NCI-H187 treated with DMSO at 0.1 percent for 48 hours (cell line): ENCODE data around the gene MYBBP1A.

ENCODE experiments used
- DNase-seq: peaks from one replicate; lab custom pipeline; 2025; lab: John Stamatoyannopoulos, UW

Gene MYBBP1A

GRCh38 chr17:4499431-4500190, 55.6 kb downstream of the MYBBP1A start:
- no peak for DNase-seq

- DNase-seq, result no peak
Measured at GRCh38 chr17:4498461-4499397, 56.5 kb downstream of the MYBBP1A start, which contains the start of gene SPNS2. TSS of gene SPNS2 (plus strand) at chr17:4498881. CDS start at chr17:4499048, 167 bp downstream.

GRCh38 chr17:4497101-4497824, 57.9 kb downstream of the MYBBP1A start:
- DNase-seq, result no peak

GRCh38 chr17:4492721-4493561, 62.2 kb downstream of the MYBBP1A start:
- no peak for DNase-seq

DNA sequence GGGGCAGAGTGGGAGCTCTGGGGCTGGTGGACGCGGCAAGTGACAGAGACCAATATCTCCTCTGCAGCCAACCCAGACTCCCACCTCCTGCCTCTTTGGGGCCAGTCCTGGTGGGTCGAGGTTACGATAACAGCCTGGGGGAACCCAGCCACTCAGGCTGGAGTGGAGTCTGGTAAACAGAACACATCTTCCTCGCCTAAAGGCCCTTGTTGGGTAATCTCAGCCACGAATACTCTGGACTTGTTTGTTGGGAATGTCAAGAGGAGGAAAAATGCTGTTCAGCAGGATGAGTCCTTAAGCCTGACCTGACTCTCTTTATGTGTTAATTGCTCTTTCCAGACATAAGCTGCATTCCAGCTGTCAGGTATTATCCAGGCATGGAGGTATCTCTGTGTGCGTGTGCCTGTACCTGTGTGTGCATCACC, 64.5 kb downstream of the MYBBP1A start:
- DNase-seq, result no peak

DNA sequence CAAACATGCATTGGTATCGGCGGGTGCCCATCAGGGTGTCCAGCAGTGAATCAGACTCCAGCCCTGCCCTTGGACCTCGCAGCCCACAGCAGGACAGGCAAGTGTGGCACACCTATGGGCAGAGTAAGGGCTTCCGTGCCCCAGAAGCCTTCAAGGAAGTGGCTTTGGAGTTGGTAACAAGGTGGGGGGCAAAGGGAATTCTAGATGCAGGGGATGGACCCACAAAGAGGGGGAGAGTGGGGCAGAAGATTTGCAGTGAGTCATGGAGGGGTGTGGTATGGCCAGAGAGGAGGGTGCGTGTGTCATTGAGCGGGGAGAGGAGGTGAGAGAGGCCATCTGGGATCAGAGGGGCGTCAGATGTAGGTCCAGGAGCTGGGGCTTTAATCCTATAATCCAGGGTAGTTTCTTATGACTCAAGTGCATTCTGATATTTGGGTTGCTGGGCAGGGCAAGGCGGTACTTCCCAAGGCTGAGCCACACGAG, 65.0 kb downstream of the MYBBP1A start:
- DNase-seq, result no peak

DNA sequence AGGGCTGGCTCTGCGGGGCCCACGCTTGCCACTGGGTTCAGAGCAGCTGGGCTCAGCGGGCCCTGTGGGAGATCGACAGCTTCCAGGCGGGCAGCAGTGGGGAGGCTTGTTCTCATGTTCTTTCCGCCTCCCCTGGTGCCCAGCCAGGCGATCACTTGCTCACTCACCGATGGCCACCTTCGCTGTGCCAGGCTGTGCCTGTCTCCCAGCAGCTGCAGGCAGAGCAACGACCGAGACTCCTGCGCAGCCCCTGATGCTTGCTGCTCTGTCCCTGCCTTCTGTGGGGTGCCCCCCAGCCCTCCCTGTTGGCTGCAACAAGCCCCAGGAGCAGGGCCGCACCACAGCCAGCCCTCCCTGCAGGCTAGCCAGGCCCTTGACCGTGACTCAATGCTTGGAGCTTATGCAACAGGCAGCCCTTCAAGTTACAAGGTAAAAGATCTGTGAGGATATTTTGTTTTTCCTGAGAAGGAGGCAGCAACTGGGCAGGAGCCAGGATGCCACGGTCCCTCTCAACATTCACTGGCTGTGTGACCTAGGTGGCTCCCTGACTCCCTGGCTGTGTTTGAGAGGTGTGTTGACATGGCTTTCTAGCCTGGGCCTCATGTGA, 66.1 kb downstream of the MYBBP1A start:
- DNase-seq, result no peak
